GM12878 (cell line): ENCODE measurements around the gene PTPRF.

Source experiments
- CTCF ChIP-seq, 3 experiments: IDR thresholded peaks in 2 of 3; conservative IDR thresholded peaks in 1 of 3; 2 replicates each; pipeline ENCODE4 v1.5.1; 2011; ENCODE audit warnings: low read depth in 3 of 3, low read length in 3 of 3, mild to moderate bottlenecking in 3 of 3, control low read depth in 2 of 3, moderate library complexity in 2 of 3, inconsistent platforms in 1 of 3, mixed read lengths in 1 of 3; ENCODE audit not compliant: control insufficient read depth in 2 of 3, insufficient read depth in 1 of 3; ENCODE audit errors: extremely low read depth in 1 of 3
- NFYA ChIP-seq: IDR thresholded peaks from 2 replicates; pipeline ENCODE4 v1.6.1; 2011; ENCODE audit warnings: low read depth, mild to moderate bottlenecking, low read length, improper control_type of control experiment, borderline replicate concordance
- TAF1 ChIP-seq: IDR thresholded peaks from 2 replicates; pipeline ENCODE4 v1.6.1; 2011; ENCODE audit warnings: mild to moderate bottlenecking, low read depth, low read length, borderline replicate concordance
- TARDBP ChIP-seq: IDR thresholded peaks from 2 replicates; pipeline ENCODE4 v1.6.1; 2016; ENCODE audit warnings: borderline replicate concordance
- USF1 ChIP-seq: IDR thresholded peaks from 2 replicates; pipeline ENCODE4 v1.6.1; 2011; ENCODE audit warnings: borderline replicate concordance, low read depth, mild to moderate bottlenecking, moderate library complexity, mixed read lengths, low read length; ENCODE audit not compliant: insufficient read depth; ENCODE audit errors: extremely low read length

- TF ChIP-seq NFYA: no peak
- peak; percentile 54 to 63 (median 59) for TF ChIP-seq CTCF (IDR thresholded peaks at IDR 0.05 in 2 of 3, conservative IDR thresholded peaks at IDR 0.05 in 1 of 3; ENCODE audit: control insufficient read depth in 2 of 3, extremely low read depth in 1 of 3, insufficient read depth in 1 of 3, low read depth in 3 of 3, low read length in 3 of 3)
- TF ChIP-seq USF1: no peak
- TF ChIP-seq TAF1: no peak
- TF ChIP-seq TARDBP: no peak
Observed at GRCh38 chr1:43554444-43554992, 23.8 kb downstream of the PTPRF start.
